Epithelial cell of prostate (primary cell): ENCODE measurements around the gene DNM2.

Source experiments
- DNase-seq: peaks from one replicate; pipeline ENCODE4 v3.0.0-alpha.2; 2011; ENCODE audit warnings: low read depth, low spot score
- H3K27ac ChIP-seq: fragments of 450-650 bp; 2 replicates; pipeline ENCODE4 v1.5.1; 2017; ENCODE audit warnings: mild to moderate bottlenecking

The DNM2 gene

GRCh38 chr19:10767726-10768125 lies 49.8 kb downstream of the DNM2 start:
- H3K27ac ChIP-seq = no peak overlapping the region
- DNase-seq = no peak

- H3K27ac ChIP-seq = no peak overlapping the region
- DNase-seq = no peak
Measured at GRCh38 chr19:10768369-10768768, 50.5 kb downstream of the DNM2 start.

GRCh38 chr19:10768936-10769335 lies 51.1 kb downstream of the DNM2 start:
- DNase-seq = no peak
- no peak overlapping the region for H3K27ac ChIP-seq

GRCh38 chr19:10769533-10770491 lies 51.9 kb downstream of the DNM2 start:
- DNase-seq = no peak
- peak overlapping the region; percentile 15 for H3K27ac ChIP-seq

- DNase-seq = no peak
Measured at GRCh38 chr19:10773969-10774368, 56.1 kb downstream of the DNM2 start.

GRCh38 chr19:10774893-10775292 lies 57.0 kb downstream of the DNM2 start:
- no peak for DNase-seq
- no peak overlapping the region for H3K27ac ChIP-seq

More at GRCh38 chr19:10773969-10774368, 56.1 kb downstream of the DNM2 start:
- peak overlapping the region; percentile 29 for H3K27ac ChIP-seq

- DNase-seq = no peak
Measured at GRCh38 chr19:10776900-10777650, 59.2 kb downstream of the DNM2 start.

GRCh38 chr19:10780368-10780767 lies 62.5 kb downstream of the DNM2 start:
- H3K27ac ChIP-seq = no peak overlapping the region
- no peak for DNase-seq

More at GRCh38 chr19:10776900-10777650, 59.2 kb downstream of the DNM2 start:
- H3K27ac ChIP-seq = no peak overlapping the region

- DNase-seq = no peak
- H3K27ac ChIP-seq = no peak overlapping the region
Measured at GRCh38 chr19:10782795-10783194, 64.9 kb downstream of the DNM2 start.

- H3K27ac ChIP-seq = no peak overlapping the region
- DNase-seq = no peak
Measured at GRCh38 chr19:10784257-10784656, 66.4 kb downstream of the DNM2 start.

- H3K27ac ChIP-seq = no peak overlapping the region
- no peak for DNase-seq
Measured at GRCh38 chr19:10788146-10788545, 70.3 kb downstream of the DNM2 start.

GRCh38 chr19:10789866-10790265 lies 72.0 kb downstream of the DNM2 start:
- no peak overlapping the region for H3K27ac ChIP-seq
- DNase-seq = no peak

GRCh38 chr19:10796653-10797052 lies 78.8 kb downstream of the DNM2 start:
- H3K27ac ChIP-seq = no peak overlapping the region
- no peak for DNase-seq

- no peak for DNase-seq
- no peak overlapping the region for H3K27ac ChIP-seq
Measured at GRCh38 chr19:10797078-10797477, 79.2 kb downstream of the DNM2 start.

- no peak for DNase-seq
- H3K27ac ChIP-seq = no peak overlapping the region
Measured at GRCh38 chr19:10797541-10798256, 79.8 kb downstream of the DNM2 start.

GRCh38 chr19:10800488-10800887 lies 82.6 kb downstream of the DNM2 start:
- no peak overlapping the region for H3K27ac ChIP-seq
- DNase-seq = no peak

- no peak overlapping the region for H3K27ac ChIP-seq
Measured at GRCh38 chr19:10802479-10802878, 84.6 kb downstream of the DNM2 start.

GRCh38 chr19:10803252-10803651 lies 85.4 kb downstream of the DNM2 start:
- H3K27ac ChIP-seq = no peak overlapping the region
- no peak for DNase-seq

More at GRCh38 chr19:10802479-10802878, 84.6 kb downstream of the DNM2 start:
- no peak for DNase-seq

GRCh38 chr19:10805065-10805757 lies 87.3 kb downstream of the DNM2 start:
- H3K27ac ChIP-seq = no peak overlapping the region
- DNase-seq = no peak

GRCh38 chr19:10805758-10806247 lies 87.9 kb downstream of the DNM2 start:
- DNase-seq = no peak
- H3K27ac ChIP-seq = no peak overlapping the region
